Parathyroid adenoma (tissue), 2 donors: ENCODE measurements around the gene FLCN.
"Not testable (repeated sequence)": the region's sequence is repeated elsewhere in the genome, so short reads cannot be mapped to it uniquely, and the experiment has no call there.

Experiments used
- H2AFZ ChIP-seq: fragments of 300-600 bp; sonication (generic); one replicate; pipeline ENCODE4 v1.7.0; 2017; ENCODE audit warnings: antibody characterized with exemption, mild to moderate bottlenecking
- H3K27ac ChIP-seq: fragments of 300-600 bp; sonication (generic); one replicate; pipeline ENCODE4 v1.7.0; 2017
- H3K27me3 ChIP-seq: fragments of 300-600 bp; sonication (generic); one replicate; pipeline ENCODE4 v1.7.0; 2017; ENCODE audit warnings: low read length; ENCODE audit not compliant: control insufficient read depth, insufficient read depth
- H3K36me3 ChIP-seq: fragments of 300-600 bp; sonication (generic); one replicate; pipeline ENCODE4 v1.7.0; 2017; ENCODE audit warnings: low read length; ENCODE audit not compliant: control insufficient read depth, insufficient read depth
- H3K4me1 ChIP-seq: fragments of 300-600 bp; sonication (generic); one replicate; pipeline ENCODE4 v1.7.0; 2017; ENCODE audit warnings: control low read depth
- H3K4me2 ChIP-seq: fragments of 300-600 bp; sonication (generic); one replicate; pipeline ENCODE4 v1.7.0; 2017; ENCODE audit warnings: low read length
- H3K4me3 ChIP-seq: fragments of 300-600 bp; sonication (generic); one replicate; pipeline ENCODE4 v1.7.0; 2017; ENCODE audit warnings: low read depth, low read length
- H3K79me2 ChIP-seq: fragments of 300-600 bp; sonication (generic); one replicate; pipeline ENCODE4 v1.7.0; 2017; ENCODE audit warnings: control low read depth
- H3K9ac ChIP-seq: fragments of 300-600 bp; sonication (generic); one replicate; pipeline ENCODE4 v1.7.0; 2017; ENCODE audit warnings: mild to moderate bottlenecking
- H3K9me3 ChIP-seq: fragments of 300-600 bp; sonication (generic); one replicate; pipeline ENCODE4 v1.7.0; 2017; ENCODE audit warnings: low read length; ENCODE audit not compliant: control insufficient read depth
- CTCF ChIP-seq: fragments of 300-600 bp; sonication (generic); IDR thresholded peaks from one replicate; pipeline ENCODE4 v1.7.0; 2017; ENCODE audit warnings: antibody characterized with exemption, mild to moderate bottlenecking
- donor health status: primary hyperparathyroidism.

The FLCN gene

GRCh38 chr17:17196776-17197175, 40.2 kb downstream of the FLCN start:
- TF ChIP-seq CTCF: no peak
- Histone ChIP-seq H3K36me3 (no peaks in the 10 kb centered on the region), H3K4me1 (peaks cover 6% of the 10 kb centered on the region), H3K4me3 (no peak overlapping the region), H3K27ac (no peak overlapping the region), H3K27me3 (no peaks in the 10 kb centered on the region), H3K79me2 (no peaks in the 10 kb centered on the region), H2AFZ (no peak overlapping the region), H3K9me3 (no peaks in the 10 kb centered on the region), H3K4me2 (no peak overlapping the region), H3K9ac (no peak overlapping the region)

DNA sequence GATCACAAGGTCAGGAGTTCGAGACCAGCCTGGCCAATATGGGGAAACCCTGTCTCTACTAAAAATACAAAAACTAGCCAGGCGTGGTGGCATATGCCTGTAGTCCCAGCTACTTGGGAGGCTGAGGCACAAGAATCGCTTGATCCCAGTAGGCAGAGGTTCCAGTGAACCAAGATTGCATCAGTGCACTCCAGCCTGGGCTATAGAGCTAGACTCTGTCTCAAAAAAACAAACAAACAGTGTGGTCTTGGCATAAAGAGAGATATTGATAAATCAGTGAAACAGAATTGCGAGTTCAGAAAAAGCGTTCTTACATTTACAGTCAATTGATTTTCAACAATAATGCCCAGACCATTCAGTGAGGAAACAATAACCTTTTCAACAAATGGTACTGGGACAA, 41.5 kb downstream of the FLCN start:
- H3K36me3 ChIP-seq, H3K79me2 ChIP-seq: not testable (repeated sequence)

GRCh38 chr17:17191961-17192381, 45.0 kb downstream of the FLCN start:
- H3K4me3 ChIP-seq: no peak overlapping the region
- H3K4me1 ChIP-seq: no peaks in the 10 kb centered on the region
- no peaks in the 10 kb centered on the region for H3K27me3 ChIP-seq
- H3K9me3 ChIP-seq: no peaks in the 10 kb centered on the region
- no peak overlapping the region for H2AFZ ChIP-seq
- H3K9ac ChIP-seq: no peak overlapping the region
- H3K79me2 ChIP-seq: no peaks in the 10 kb centered on the region
- H3K36me3 ChIP-seq: no peaks in the 10 kb centered on the region
- H3K4me2 ChIP-seq: no peak overlapping the region
- H3K27ac ChIP-seq: no peak overlapping the region
- no peak for TF ChIP-seq CTCF

More for the DNA sequence above, 41.5 kb downstream of the FLCN start:
- H3K4me1 ChIP-seq, H3K9me3 ChIP-seq, H3K9ac ChIP-seq, H3K4me3 ChIP-seq, H3K27ac ChIP-seq, H3K4me2 ChIP-seq, H2AFZ ChIP-seq, H3K27me3 ChIP-seq: not testable (repeated sequence)

- H3K36me3 ChIP-seq: no peaks in the 10 kb centered on the region
- H3K4me1 ChIP-seq: no peaks in the 10 kb centered on the region
- no peak overlapping the region for H2AFZ ChIP-seq
- no peak overlapping the region for H3K27ac ChIP-seq
- H3K4me2 ChIP-seq: no peak overlapping the region
- no peaks in the 10 kb centered on the region for H3K9me3 ChIP-seq
- H3K27me3 ChIP-seq: no peaks in the 10 kb centered on the region
- no peak overlapping the region for H3K9ac ChIP-seq
- no peaks in the 10 kb centered on the region for H3K79me2 ChIP-seq
- no peak overlapping the region for H3K4me3 ChIP-seq
- TF ChIP-seq CTCF: no peak
Observed at GRCh38 chr17:17191346-17191792, 45.6 kb downstream of the FLCN start.

DNA sequence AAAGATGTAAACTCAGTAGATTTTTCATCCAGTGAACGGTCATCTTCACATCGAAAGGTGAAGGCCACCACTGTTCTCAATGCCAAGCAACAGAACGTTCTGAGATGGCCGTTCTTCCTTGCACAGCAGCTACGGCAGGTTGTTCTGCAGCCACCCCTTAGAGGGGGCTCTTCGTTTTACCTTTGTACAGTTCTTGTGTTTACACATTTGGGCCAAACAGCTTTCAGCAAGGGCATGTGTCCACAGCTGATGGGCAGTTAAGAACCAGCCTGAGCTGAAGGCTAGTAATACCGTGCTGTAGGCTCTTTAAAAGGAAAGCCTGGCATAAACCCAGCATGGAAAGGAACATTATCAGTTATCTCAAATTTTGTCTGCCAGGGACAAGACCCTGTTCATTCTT, 46.8 kb downstream of the FLCN start:
- no peaks in the 10 kb centered on the region for H3K36me3 ChIP-seq
- no peak overlapping the region for H3K4me2 ChIP-seq
- no peaks in the 10 kb centered on the region for H3K9me3 ChIP-seq
- H3K9ac ChIP-seq: no peak overlapping the region
- H3K27me3 ChIP-seq: no peaks in the 10 kb centered on the region
- TF ChIP-seq CTCF: no peak
- H3K4me3 ChIP-seq: no peak overlapping the region
- no peaks in the 10 kb centered on the region for H3K4me1 ChIP-seq
- no peak overlapping the region for H3K27ac ChIP-seq
- H2AFZ ChIP-seq: no peak overlapping the region
- no peaks in the 10 kb centered on the region for H3K79me2 ChIP-seq
